ENCODE data around the gene PLXNC1. TPM values are rescaled to one million over a fixed set of nuclear protein-coding genes. Genes with fewer than 3 reads are reported as not detected.

The PLXNC1 gene
- total and polyA plus RNA-seq, 2 experiments from 2014 or later: 0.78 to 1.9 TPM

- no peaks in the 10 kb centered on the region for H3F3A ChIP-seq (ENCODE audit: insufficient read depth)
- no peak overlapping the region for H2AFZ ChIP-seq
- 60 to 65% methylated on average over 2 of the region's 2 CpGs for WGBS, 2 experiments (ENCODE audit: low coverage in 1 of 2, low lambda C conversion rate in 2 of 2, missing lambda C conversion rate in 2 of 2)
- no peaks in the 10 kb centered on the region for H4K20me1 ChIP-seq (ENCODE audit: insufficient read depth)
- no peak overlapping the region for H3K27ac ChIP-seq
- no peaks in the 10 kb centered on the region for H3K36me3 ChIP-seq (ENCODE audit: low read depth)
- H3K79me2 ChIP-seq (ENCODE audit: insufficient read depth): no peaks in the 10 kb centered on the region
- no peaks in the 10 kb centered on the region for H3K9me3 ChIP-seq (ENCODE audit: low read depth)
- no peak for DNase-seq
- TF ChIP-seq EZH2 (IDR thresholded peaks at IDR 0.05; ENCODE audit: insufficient read depth, poor library complexity, severe bottlenecking) (no peak), EZH2phosphoT487 (IDR thresholded peaks at IDR 0.05; ENCODE audit: insufficient read depth, low read depth) (no peak)
- H3K9ac ChIP-seq: no peak overlapping the region
- no peaks in the 10 kb centered on the region for H3K4me1 ChIP-seq (ENCODE audit: insufficient read depth)
- in situ Hi-C loops (cut with MboI): no loop called here
- H3K27me3 ChIP-seq (replicated peaks; ENCODE audit: insufficient read depth): no peaks in the 10 kb centered on the region; the same call in 1 of the 2 replicates
- H3K4me2 ChIP-seq (ENCODE audit: unreplicated experiment): no peak overlapping the region
- H3K4me3 ChIP-seq: no peak overlapping the region
- no peaks in the 10 kb centered on the region for H3K9me2 ChIP-seq (ENCODE audit: insufficient read depth)
Observed at GRCh38 chr12:94247246-94247645, 98.9 kb downstream of the PLXNC1 start.

- H3K4me1 ChIP-seq (ENCODE audit: insufficient read depth): no peaks in the 10 kb centered on the region
- no peak overlapping the region for H3K4me3 ChIP-seq
- no peak for TF ChIP-seq EZH2phosphoT487 (IDR thresholded peaks at IDR 0.05; ENCODE audit: insufficient read depth, low read depth)
- no peak for TF ChIP-seq EZH2 (IDR thresholded peaks at IDR 0.05; ENCODE audit: insufficient read depth, poor library complexity, severe bottlenecking)
- H4K20me1 ChIP-seq (ENCODE audit: insufficient read depth): no peaks in the 10 kb centered on the region
- in situ Hi-C loops (cut with MboI): no loop called here
- no peak overlapping the region for H3K9ac ChIP-seq
- H3K79me2 ChIP-seq (ENCODE audit: insufficient read depth): no peaks in the 10 kb centered on the region
- no peak for DNase-seq
- H3F3A ChIP-seq (ENCODE audit: insufficient read depth): no peaks in the 10 kb centered on the region
- H2AFZ ChIP-seq: no peak overlapping the region
- no peaks in the 10 kb centered on the region for H3K9me3 ChIP-seq (ENCODE audit: low read depth)
- H3K9me2 ChIP-seq (ENCODE audit: insufficient read depth): no peaks in the 10 kb centered on the region
- 78 to 84% methylated on average over 7 of the region's 7 CpGs for WGBS, 2 experiments (ENCODE audit: low coverage in 1 of 2, low lambda C conversion rate in 2 of 2, missing lambda C conversion rate in 2 of 2)
- no peaks in the 10 kb centered on the region; the same call in 1 of the 2 replicates for H3K27me3 ChIP-seq (replicated peaks; ENCODE audit: insufficient read depth)
- H3K27ac ChIP-seq: no peak overlapping the region
- no peak overlapping the region for H3K4me2 ChIP-seq (ENCODE audit: unreplicated experiment)
- no peaks in the 10 kb centered on the region for H3K36me3 ChIP-seq (ENCODE audit: low read depth)
Observed at GRCh38 chr12:94248582-94248981, 100.2 kb downstream of the PLXNC1 start.

DNA sequence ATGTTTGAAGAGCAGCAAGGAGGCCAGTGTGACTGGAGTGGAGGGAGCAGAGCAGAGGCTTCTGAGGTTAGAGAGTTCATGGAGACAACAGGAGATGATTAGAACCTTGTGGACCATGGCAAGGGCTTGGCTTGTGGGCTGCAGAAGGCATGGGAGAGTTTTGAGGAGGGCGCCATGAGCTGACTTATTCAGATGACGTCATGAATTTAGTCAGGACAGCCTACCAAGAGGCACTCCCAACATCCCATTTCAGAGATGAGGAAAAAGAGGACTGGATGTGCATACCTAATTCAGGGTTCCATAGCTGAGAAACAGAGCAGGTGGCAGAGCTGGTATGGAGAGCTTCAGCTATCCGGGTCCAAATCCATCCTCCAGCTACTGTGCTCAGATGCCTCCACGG is 101.8 kb downstream of the PLXNC1 start:
- H3K9me3 ChIP-seq (ENCODE audit: low read depth): no peaks in the 10 kb centered on the region
- no peak overlapping the region for H3K4me2 ChIP-seq (ENCODE audit: unreplicated experiment)
- no peaks in the 10 kb centered on the region; the same call in 1 of the 2 replicates for H3K27me3 ChIP-seq (replicated peaks; ENCODE audit: insufficient read depth)
- WGBS, 2 experiments (ENCODE audit: low coverage in 1 of 2, low lambda C conversion rate in 2 of 2, missing lambda C conversion rate in 2 of 2): 90 to 93% methylated on average over 4 of the region's 4 CpGs
- no peaks in the 10 kb centered on the region for H4K20me1 ChIP-seq (ENCODE audit: insufficient read depth)
- no peaks in the 10 kb centered on the region for H3K79me2 ChIP-seq (ENCODE audit: insufficient read depth)
- no peaks in the 10 kb centered on the region for H3F3A ChIP-seq (ENCODE audit: insufficient read depth)
- no peak for DNase-seq
- no peaks in the 10 kb centered on the region for H3K36me3 ChIP-seq (ENCODE audit: low read depth)
- no peaks in the 10 kb centered on the region for H3K9me2 ChIP-seq (ENCODE audit: insufficient read depth)
- no peak overlapping the region for H2AFZ ChIP-seq
- TF ChIP-seq EZH2 (IDR thresholded peaks at IDR 0.05; ENCODE audit: insufficient read depth, poor library complexity, severe bottlenecking) (no peak), EZH2phosphoT487 (IDR thresholded peaks at IDR 0.05; ENCODE audit: insufficient read depth, low read depth) (no peak)
- no peak overlapping the region for H3K4me3 ChIP-seq
- H3K9ac ChIP-seq: no peak overlapping the region
- no peak overlapping the region for H3K27ac ChIP-seq
- in situ Hi-C loops (cut with MboI): no loop called here
- H3K4me1 ChIP-seq (ENCODE audit: insufficient read depth): no peaks in the 10 kb centered on the region

DNA sequence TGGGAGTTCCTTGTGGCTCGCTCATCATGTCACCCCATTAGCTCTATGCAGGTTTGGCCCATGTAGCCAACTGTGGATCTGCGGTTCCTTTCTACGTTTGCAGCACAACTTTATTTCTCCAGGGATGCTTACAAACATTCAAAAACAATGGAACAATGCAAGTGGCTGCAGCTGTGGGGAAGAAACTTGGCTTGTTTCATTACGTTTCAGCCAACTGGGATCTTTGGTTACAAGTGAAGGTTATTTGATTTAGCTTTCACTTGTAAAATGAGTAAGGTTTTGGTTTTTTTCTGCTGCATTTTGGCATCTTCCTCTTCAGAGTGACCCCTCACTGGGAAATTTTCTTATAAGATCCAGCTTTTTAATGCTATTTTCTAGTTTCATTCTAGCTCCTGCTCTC is 105.9 kb downstream of the PLXNC1 start:
- Histone ChIP-seq H3K4me2 (ENCODE audit: unreplicated experiment) (no peak overlapping the region), H3K9me2 (ENCODE audit: insufficient read depth) (no peaks in the 10 kb centered on the region), H3K4me1 (ENCODE audit: insufficient read depth) (no peaks in the 10 kb centered on the region), H3K27me3 (replicated peaks; ENCODE audit: insufficient read depth) (no peaks in the 10 kb centered on the region; the same call in 1 of the 2 replicates), H3K9me3 (ENCODE audit: low read depth) (no peaks in the 10 kb centered on the region), H3K4me3 (no peak overlapping the region), H3K27ac (no peak overlapping the region), H3F3A (ENCODE audit: insufficient read depth) (no peaks in the 10 kb centered on the region), H3K9ac (no peak overlapping the region), H2AFZ (no peak overlapping the region), H3K79me2 (ENCODE audit: insufficient read depth) (no peaks in the 10 kb centered on the region), H4K20me1 (ENCODE audit: insufficient read depth) (no peaks in the 10 kb centered on the region), H3K36me3 (ENCODE audit: low read depth) (no peaks in the 10 kb centered on the region)
- WGBS, 2 experiments (ENCODE audit: low coverage in 1 of 2, low lambda C conversion rate in 2 of 2, missing lambda C conversion rate in 2 of 2): 73 to 74% methylated on average over 4 of the region's 4 CpGs
- TF ChIP-seq EZH2phosphoT487 (IDR thresholded peaks at IDR 0.05; ENCODE audit: insufficient read depth, low read depth): no peak
- TF ChIP-seq EZH2 (IDR thresholded peaks at IDR 0.05; ENCODE audit: insufficient read depth, poor library complexity, severe bottlenecking): no peak
- no peak for DNase-seq
- in situ Hi-C loops (cut with MboI): no loop called here

DNA sequence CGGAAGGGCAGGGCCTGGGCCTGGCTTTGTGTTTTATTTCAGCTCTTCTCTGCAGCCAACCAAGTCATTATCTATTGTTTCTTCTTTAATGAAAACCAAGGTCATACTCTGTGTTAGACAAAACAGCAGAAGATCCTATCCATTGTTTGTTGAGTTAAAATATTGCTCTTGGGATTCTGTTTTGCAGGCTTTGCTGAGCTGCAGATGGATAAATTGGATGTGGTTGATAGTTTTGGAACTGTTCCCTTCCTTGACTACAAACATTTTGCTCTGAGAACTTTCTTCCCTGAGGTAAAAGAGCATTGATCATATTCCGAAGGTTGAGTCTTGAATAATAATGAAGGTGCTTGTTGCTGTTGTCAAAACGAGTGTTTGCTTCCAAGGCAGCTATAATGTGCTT is 106.6 kb downstream of the PLXNC1 start:
- Histone ChIP-seq H3K27me3 (replicated peaks; ENCODE audit: insufficient read depth) (no peaks in the 10 kb centered on the region; the same call in 1 of the 2 replicates), H3K4me3 (no peak overlapping the region), H2AFZ (no peak overlapping the region), H3K27ac (no peak overlapping the region), H3K36me3 (ENCODE audit: low read depth) (no peaks in the 10 kb centered on the region), H3K9ac (no peak overlapping the region), H3F3A (ENCODE audit: insufficient read depth) (no peaks in the 10 kb centered on the region), H3K9me3 (ENCODE audit: low read depth) (no peaks in the 10 kb centered on the region), H3K9me2 (ENCODE audit: insufficient read depth) (no peaks in the 10 kb centered on the region), H3K79me2 (ENCODE audit: insufficient read depth) (no peaks in the 10 kb centered on the region), H4K20me1 (ENCODE audit: insufficient read depth) (no peaks in the 10 kb centered on the region), H3K4me2 (ENCODE audit: unreplicated experiment) (no peak overlapping the region), H3K4me1 (ENCODE audit: insufficient read depth) (no peaks in the 10 kb centered on the region)
- in situ Hi-C loops (cut with MboI): no loop called here
- no peak for DNase-seq
- TF ChIP-seq EZH2 (IDR thresholded peaks at IDR 0.05; ENCODE audit: insufficient read depth, poor library complexity, severe bottlenecking) (no peak), EZH2phosphoT487 (IDR thresholded peaks at IDR 0.05; ENCODE audit: insufficient read depth, low read depth) (no peak)
- WGBS, 2 experiments (ENCODE audit: low coverage in 1 of 2, low lambda C conversion rate in 2 of 2, missing lambda C conversion rate in 2 of 2): 74 to 82% methylated on average over 3 of the region's 3 CpGs
